Thymus (tissue), 11 donors: ENCODE measurements around the gene FYCO1. TPM values are rescaled to one million over a fixed set of nuclear protein-coding genes. Genes with fewer than 3 reads are reported as not detected.
A peak's percentile ranks its signal among the peaks of the same experiment; 100 is the strongest.

Experiments
- DNase-seq, 9 donors: peaks; one replicate each; pipeline ENCODE4 v3.0.0-alpha.2; 2013; ENCODE audit warnings: low spot score in 9 of 9, low read depth in 6 of 9, missing footprints in 1 of 9
- H3K27ac ChIP-seq, 2 donors: one replicate each; pipeline ENCODE4 v1.5.1; 2013; ENCODE audit warnings: control low read depth in 1 of 2, low read depth in 1 of 2, low read length in 1 of 2, mild to moderate bottlenecking in 1 of 2, moderate library complexity in 1 of 2
- H3K27me3 ChIP-seq, 2 donors: one replicate each; pipeline ENCODE4 v1.5.1; 2013; ENCODE audit warnings: low read length in 1 of 2; ENCODE audit not compliant: control insufficient read depth in 2 of 2, insufficient read depth in 1 of 2
- H3K36me3 ChIP-seq, 2 donors: one replicate each; pipeline ENCODE4 v1.5.1; 2013; ENCODE audit warnings: low read length in 1 of 2, mild to moderate bottlenecking in 1 of 2, moderate library complexity in 1 of 2; ENCODE audit not compliant: control insufficient read depth in 2 of 2, insufficient read depth in 2 of 2
- H3K4me1 ChIP-seq, 2 donors: one replicate each; pipeline ENCODE4 v1.5.1; 2013; ENCODE audit warnings: low read length in 2 of 2; ENCODE audit not compliant: control insufficient read depth in 2 of 2, insufficient read depth in 2 of 2
- H3K4me3 ChIP-seq, 2 donors: one replicate each; pipeline ENCODE4 v1.5.1; 2013; ENCODE audit warnings: low read length in 2 of 2, control low read depth in 1 of 2, mild to moderate bottlenecking in 1 of 2
- H3K9me3 ChIP-seq, 2 donors: one replicate each; pipeline ENCODE4 v1.5.1; 2013; ENCODE audit warnings: low read length in 1 of 2, mild to moderate bottlenecking in 1 of 2; ENCODE audit not compliant: control insufficient read depth in 2 of 2, insufficient read depth in 1 of 2
- WGBS: extraction: QIAGEN DNeasy Blood & Tissue Kit; methylation state at CpG from one replicate; pipeline ENCODE4 v1.1.7; 2013; 5-methylcytosine and 5-hydroxymethylcytosine counted together
- polyA plus RNA-seq: library from polyadenylated mRNA; stranded (reverse); fragments of 200-250 nt; gene quantifications from one replicate; pipeline ENCODE4 v1.2.3, GENCODE V29; 2013
- total RNA-seq: library from RNA; stranded (reverse); fragments of 120-200 nt; gene quantifications from one replicate; pipeline ENCODE4 v1.2.4, GENCODE V29; 2013
- donor health status: healthy.

The FYCO1 gene
- total and polyA plus RNA-seq, 2 donors, result 7.8 to 8.1 TPM

- H3K9me3 ChIP-seq, result peaks cover 1 to 8% of the 10 kb centered on the region in 2 donors
- peaks cover 16 to 52% of the 10 kb centered on the region in 2 donors for H3K4me1 ChIP-seq
- H3K27ac ChIP-seq, result no peak overlapping the region
- no peaks in the 10 kb centered on the region for H3K27me3 ChIP-seq
- peaks cover 40 to 66% of the 10 kb centered on the region in 2 donors for H3K36me3 ChIP-seq
- peak; percentile 82 to 99 (median 94) for DNase-seq
- H3K4me3 ChIP-seq, result no peak overlapping the region
- WGBS, result 34% methylated on average over 4 of the region's 4 CpGs
These were observed 56.8 kb downstream of the FYCO1 start for GRCh38 chr3:45938864-45939263.

DNA sequence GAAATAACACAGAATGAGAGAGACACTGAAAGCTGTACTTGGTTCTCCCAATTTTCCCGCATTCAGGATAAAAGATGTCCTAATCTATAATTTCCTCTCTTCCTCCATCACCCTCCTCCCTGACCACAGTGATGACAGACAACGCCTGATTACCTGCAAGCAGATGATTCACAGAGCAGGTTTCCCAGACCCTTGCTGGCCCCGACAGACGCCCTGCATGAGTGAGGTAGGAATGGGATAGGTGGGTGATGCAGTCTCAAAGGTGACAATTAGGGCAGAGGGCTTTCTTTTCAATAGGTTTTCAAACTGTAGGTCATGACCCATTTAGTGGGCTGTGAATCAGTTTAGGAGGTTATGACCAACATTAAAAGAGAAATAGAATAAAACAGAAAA lies 57.6 kb downstream of the FYCO1 start:
- H3K36me3 ChIP-seq, result peaks cover 46 to 73% of the 10 kb centered on the region in 2 donors
- peaks cover 9 to 44% of the 10 kb centered on the region in 2 donors for H3K4me1 ChIP-seq
- no peaks in the 10 kb centered on the region for H3K27me3 ChIP-seq
- peaks cover 1 to 8% of the 10 kb centered on the region in 2 donors for H3K9me3 ChIP-seq
- H3K27ac ChIP-seq, result no peak overlapping the region
- WGBS, result 96% methylated on average over 4 of the region's 4 CpGs
- no peak overlapping the region for H3K4me3 ChIP-seq
- DNase-seq, result no peak

DNA sequence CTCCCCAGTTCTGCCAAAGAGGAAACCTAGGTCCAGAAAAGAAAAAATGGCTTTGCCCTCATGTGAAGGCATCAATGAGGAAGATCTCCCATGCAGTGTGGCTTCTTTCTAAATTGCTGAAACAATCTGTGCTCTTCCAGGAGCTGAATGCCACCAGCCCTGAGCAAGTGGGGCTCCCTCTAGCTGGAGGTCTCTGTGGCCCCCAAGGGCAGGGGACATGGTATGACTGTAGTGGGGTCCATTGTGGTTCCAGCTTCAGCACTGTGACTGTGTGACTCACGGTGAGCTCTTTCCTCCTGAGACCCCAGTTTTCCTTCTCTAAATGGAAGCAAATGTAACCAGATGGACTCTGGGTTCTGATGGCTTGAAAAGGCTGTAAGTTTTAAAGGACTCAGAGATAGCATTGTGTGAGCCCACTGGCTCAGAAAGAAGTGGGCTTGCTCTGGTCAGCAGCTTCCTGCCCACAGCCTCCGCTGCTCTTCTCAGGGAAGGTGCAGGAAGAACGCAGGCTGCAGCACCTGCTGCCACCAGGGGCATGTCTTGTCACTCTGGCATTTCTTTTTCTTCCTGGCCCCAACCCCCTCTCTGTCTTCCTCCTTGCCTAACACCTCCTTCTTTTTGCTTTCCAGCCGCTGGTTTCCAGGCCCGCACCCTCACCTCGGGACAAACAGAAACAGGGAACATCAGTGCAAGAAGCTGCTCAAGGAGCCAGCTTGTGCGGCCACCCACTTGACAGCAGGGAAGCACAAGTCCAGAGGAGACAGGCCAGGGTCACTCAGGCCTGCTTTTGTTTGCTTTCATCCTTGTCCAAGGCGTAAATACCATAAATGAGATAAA lies 58.2 kb downstream of the FYCO1 start:
- Histone ChIP-seq H3K9me3 (peaks cover 1 to 8% of the 10 kb centered on the region in 2 donors), H3K36me3 (peaks cover 46 to 74% of the 10 kb centered on the region in 2 donors)
- peak in 3 of 9 donors; percentile 31 to 71 (median 44) for DNase-seq

DNA sequence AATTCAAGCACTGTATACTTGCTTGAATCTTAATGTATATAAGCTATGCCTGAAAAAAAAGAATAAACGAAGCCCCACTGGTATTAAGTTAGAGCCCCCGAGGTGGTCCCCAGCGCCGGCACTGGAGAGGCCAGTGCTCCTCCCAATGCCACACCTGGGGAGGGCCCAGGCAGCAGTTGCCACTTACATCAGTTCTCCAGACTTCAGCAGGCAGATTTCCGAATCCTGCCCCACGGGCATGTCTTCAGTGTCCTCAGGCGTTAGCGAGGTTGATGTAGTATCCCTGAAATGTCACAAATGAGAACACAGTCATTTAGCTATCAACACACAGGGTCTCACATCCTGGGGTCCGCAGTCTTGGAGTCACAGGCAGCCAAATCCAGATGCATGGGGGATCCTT lies 59.4 kb downstream of the FYCO1 start:
- 97% methylated on average over 9 of the region's 9 CpGs for WGBS
- Histone ChIP-seq H3K27ac (no peak overlapping the region), H3K9me3 (peaks cover 1 to 8% of the 10 kb centered on the region in 2 donors), H3K4me1 (peaks cover 4 to 28% of the 10 kb centered on the region in 2 donors), H3K36me3 (peaks cover 51 to 83% of the 10 kb centered on the region in 2 donors), H3K4me3 (no peak overlapping the region), H3K27me3 (no peaks in the 10 kb centered on the region)
- DNase-seq, result no peak

More for the DNA sequence above, 58.2 kb downstream of the FYCO1 start:
- no peak overlapping the region for H3K27ac ChIP-seq
- no peaks in the 10 kb centered on the region for H3K27me3 ChIP-seq
- H3K4me3 ChIP-seq, result no peak overlapping the region
- H3K4me1 ChIP-seq, result peaks cover 4 to 37% of the 10 kb centered on the region in 2 donors
- 89% methylated on average over 8 of the region's 8 CpGs for WGBS

- H3K4me1 ChIP-seq, result peaks cover 7 to 26% of the 10 kb centered on the region in 2 donors
- H3K4me3 ChIP-seq, result no peak overlapping the region
- H3K9me3 ChIP-seq, result peaks cover 0 to 1% of the 10 kb centered on the region in 2 donors
- H3K27me3 ChIP-seq, result no peaks in the 10 kb centered on the region
- no peak for DNase-seq
- no peak overlapping the region for H3K27ac ChIP-seq
- peaks cover 73 to 95% of the 10 kb centered on the region in 2 donors for H3K36me3 ChIP-seq
- WGBS, result 98% methylated on average over 4 of the region's 4 CpGs
These were observed 62.0 kb downstream of the FYCO1 start for GRCh38 chr3:45933591-45933990.

- no peak for DNase-seq
- H3K27me3 ChIP-seq, result no peaks in the 10 kb centered on the region
- peaks cover 0 to 1% of the 10 kb centered on the region in 2 donors for H3K9me3 ChIP-seq
- WGBS, result 96% methylated on average over 4 of the region's 4 CpGs
- no peak overlapping the region for H3K4me3 ChIP-seq
- peaks cover 17 to 25% of the 10 kb centered on the region in 2 donors for H3K4me1 ChIP-seq
- H3K27ac ChIP-seq, result no peak overlapping the region
- H3K36me3 ChIP-seq, result peaks cover 75 to 97% of the 10 kb centered on the region in 2 donors
These were observed 63.5 kb downstream of the FYCO1 start for GRCh38 chr3:45932112-45932511.

- no peak for DNase-seq
- no peak overlapping the region for H3K27ac ChIP-seq
- WGBS, result 97% methylated on average over 6 of the region's 6 CpGs
- H3K4me1 ChIP-seq, result peaks cover 17 to 24% of the 10 kb centered on the region in 2 donors
- no peaks in the 10 kb centered on the region for H3K27me3 ChIP-seq
- H3K4me3 ChIP-seq, result no peak overlapping the region
- H3K36me3 ChIP-seq, result peaks cover 69 to 95% of the 10 kb centered on the region in 2 donors
- H3K9me3 ChIP-seq, result peaks cover 0 to 1% of the 10 kb centered on the region in 2 donors
These were observed 64.1 kb downstream of the FYCO1 start for GRCh38 chr3:45931496-45931895.

DNA sequence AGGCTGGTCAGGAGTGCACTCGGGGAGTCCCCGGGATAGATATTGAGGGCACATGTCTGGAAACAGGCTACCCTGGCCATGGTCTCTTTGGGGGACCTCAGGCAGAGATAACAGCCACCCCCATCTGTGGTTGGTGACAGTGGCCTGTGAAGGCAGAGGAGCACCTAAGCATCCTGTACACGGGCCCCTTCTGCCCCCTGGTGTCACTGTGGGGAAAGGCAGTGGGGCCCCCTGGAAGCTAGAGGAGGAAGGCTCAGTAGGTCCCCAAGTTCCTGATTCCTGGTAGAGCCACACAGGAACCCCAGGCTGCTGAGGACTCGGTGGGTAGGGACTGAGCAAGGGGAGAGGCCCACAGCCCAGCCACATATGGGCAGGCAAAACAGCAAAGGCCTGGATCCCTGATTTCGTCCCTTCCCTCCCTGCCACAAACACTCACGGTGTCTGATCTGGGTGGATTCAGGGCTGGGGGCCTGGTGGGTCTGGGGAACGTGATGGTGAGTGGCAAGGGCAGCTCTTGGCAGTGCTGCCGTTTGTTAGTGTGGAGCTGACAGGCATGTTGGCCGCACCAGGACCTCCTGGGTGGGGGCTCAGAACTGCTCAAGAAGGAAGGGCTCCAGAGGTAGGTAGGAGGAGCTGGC lies 66.5 kb downstream of the FYCO1 start:
- Histone ChIP-seq H3K4me1 (peaks cover 17 to 29% of the 10 kb centered on the region in 2 donors), H3K9me3 (no peaks in the 10 kb centered on the region), H3K4me3 (no peak overlapping the region), H3K36me3 (peaks cover 56 to 94% of the 10 kb centered on the region in 2 donors), H3K27ac (no peak overlapping the region), H3K27me3 (no peaks in the 10 kb centered on the region)
- WGBS, result 73% methylated on average over 9 of the region's 9 CpGs
- peak in 4 of 9 donors; percentile 70 to 86 (median 78) for DNase-seq

- 100% methylated on average over 2 of the region's 2 CpGs for WGBS
- Histone ChIP-seq H3K27ac (peak overlapping the region in 1 of 2 donors; percentile 28), H3K27me3 (no peaks in the 10 kb centered on the region), H3K4me3 (no peak overlapping the region), H3K36me3 (peaks cover 62 to 95% of the 10 kb centered on the region in 2 donors), H3K9me3 (no peaks in the 10 kb centered on the region), H3K4me1 (peaks cover 19 to 40% of the 10 kb centered on the region in 2 donors)
- DNase-seq, result no peak
These were observed 67.7 kb downstream of the FYCO1 start for GRCh38 chr3:45927881-45928280.
